Measurements from ENCODE around the gene SASH1.

DNA sequence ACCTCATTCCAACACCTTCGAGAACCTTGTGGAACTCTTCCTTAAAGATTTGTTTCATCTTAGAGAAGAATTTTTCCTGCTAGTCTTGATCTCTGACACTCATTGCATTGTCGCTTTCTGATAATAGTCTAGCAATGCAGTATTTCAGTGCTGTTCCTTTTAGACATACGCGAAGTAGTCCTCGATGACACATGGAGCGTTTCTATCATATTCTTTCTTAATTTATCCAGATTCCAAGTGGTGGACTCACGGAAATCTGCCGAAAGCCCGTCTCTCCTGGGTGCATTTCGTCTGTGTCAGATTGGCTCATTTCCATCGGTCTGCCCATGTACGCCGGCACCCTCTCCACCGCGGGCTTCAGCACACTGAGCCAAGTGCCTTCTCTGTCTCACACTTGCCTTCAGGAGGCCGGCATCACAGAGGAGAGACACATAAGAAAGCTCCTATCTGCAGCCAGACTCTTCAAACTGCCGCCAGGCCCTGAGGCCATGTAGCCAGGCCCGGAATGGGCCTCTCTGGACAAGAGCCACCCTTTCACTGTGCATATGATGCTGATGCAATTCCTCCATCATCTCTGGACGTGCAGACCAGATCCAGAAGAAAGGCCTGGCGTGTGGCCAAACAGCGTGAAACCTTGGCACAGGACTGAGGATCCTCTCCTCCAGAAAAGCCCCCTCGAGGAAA, 205.6 kb downstream of the SASH1 start:
- TF ChIP-seq, protein P1, sequence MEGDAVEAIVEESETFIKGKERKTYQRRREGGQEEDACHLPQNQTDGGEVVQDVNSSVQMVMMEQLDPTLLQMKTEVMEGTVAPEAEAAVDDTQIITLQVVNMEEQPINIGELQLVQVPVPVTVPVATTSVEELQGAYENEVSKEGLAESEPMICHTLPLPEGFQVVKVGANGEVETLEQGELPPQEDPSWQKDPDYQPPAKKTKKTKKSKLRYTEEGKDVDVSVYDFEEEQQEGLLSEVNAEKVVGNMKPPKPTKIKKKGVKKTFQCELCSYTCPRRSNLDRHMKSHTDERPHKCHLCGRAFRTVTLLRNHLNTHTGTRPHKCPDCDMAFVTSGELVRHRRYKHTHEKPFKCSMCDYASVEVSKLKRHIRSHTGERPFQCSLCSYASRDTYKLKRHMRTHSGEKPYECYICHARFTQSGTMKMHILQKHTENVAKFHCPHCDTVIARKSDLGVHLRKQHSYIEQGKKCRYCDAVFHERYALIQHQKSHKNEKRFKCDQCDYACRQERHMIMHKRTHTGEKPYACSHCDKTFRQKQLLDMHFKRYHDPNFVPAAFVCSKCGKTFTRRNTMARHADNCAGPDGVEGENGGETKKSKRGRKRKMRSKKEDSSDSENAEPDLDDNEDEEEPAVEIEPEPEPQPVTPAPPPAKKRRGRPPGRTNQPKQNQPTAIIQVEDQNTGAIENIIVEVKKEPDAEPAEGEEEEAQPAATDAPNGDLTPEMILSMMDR (IDR thresholded peaks at IDR 0.05), result no peak
- TF ChIP-seq POLR2A (IDR thresholded peaks at IDR 0.05) (no peak), EP300 (IDR thresholded peaks at IDR 0.05) (no peak)
